HepG2 (cell line): ENCODE results near the gene VANGL2. TPM values are rescaled to one million over a fixed set of nuclear protein-coding genes. Genes with fewer than 3 reads are reported as not detected.

Source experiments
- ATAC-seq: fragments of 200-7000 bp; cut with Tn5 transposase; 3 replicates; pipeline ENCODE4 v1.9.1; 2020; ENCODE audit warnings: mild to moderate bottlenecking, moderate library complexity
- BruUV-seq: library from RNA; stranded (reverse); fragments of 400-500 nt; replicated peaks from 2 replicates; lab custom pipeline; 2021; lab: Mats Ljungman, UMichigan
- CTCF ChIA-PET: fragments of 300-600 bp; formaldehyde crosslinking; extraction: SDS; loops from one replicate; lab custom pipeline; 2021; ENCODE audit warnings: low total read pairs, inconsistent platforms, low intra/inter-chr PET ratio; lab: Yijun Ruan, JAX
- POLR2A ChIA-PET: fragments of 350-600 bp; sonication (Branson Sonifier 250); formaldehyde crosslinking; loops from one replicate; lab custom pipeline; 2020; ENCODE audit warnings: antibody characterized with exemption, inconsistent platforms; lab: Yijun Ruan, JAX
- DNase-seq: peaks from one replicate; pipeline ENCODE4 v3.0.0-alpha.2; 2015; ENCODE audit warnings: low spot score
- FAIRE-seq: peaks from 3 replicates; lab custom pipeline; 2011; peaks lifted over from hg19 to GRCh38; lab: Jason Lieb, UNC
- H2AFZ ChIP-seq: one replicate; pipeline ENCODE4 v1.6.1; 2011; ENCODE audit warnings: low read length, inconsistent platforms
- H3K27ac ChIP-seq: fragments of 300-600 bp; 3 replicates; pipeline ENCODE4 v1.8.0; 2011; ENCODE audit warnings: mixed run types, mild to moderate bottlenecking, mixed read lengths, low read length, inconsistent platforms; ENCODE audit not compliant: insufficient read depth; ENCODE audit errors: extremely low read length
- H3K27me3 ChIP-seq, 2 experiments: fragments of 200-600 bp in 1 of 2; 2 replicates in 1 of 2; 3 replicates in 1 of 2; pipeline versions ENCODE4 v1.6.0 to v1.8.0; 2011; ENCODE audit warnings: low read length in 2 of 2, mild to moderate bottlenecking in 2 of 2, moderate library complexity in 2 of 2, inconsistent platforms in 1 of 2; ENCODE audit not compliant: insufficient read depth in 2 of 2, control insufficient read depth in 1 of 2
- H3K36me3 ChIP-seq, 2 experiments: fragments of 200-600 bp in 1 of 2; replicated peaks in 1 of 2; 2 replicates in 1 of 2; 3 replicates in 1 of 2; pipeline versions ENCODE4 v1.5.1 to v1.8.0; 2011; ENCODE audit warnings: low read length in 2 of 2, inconsistent platforms in 1 of 2; ENCODE audit not compliant: insufficient read depth in 2 of 2, control insufficient read depth in 1 of 2
- H3K4me1 ChIP-seq: 2 replicates; pipeline ENCODE4 v1.5.1; 2012; ENCODE audit warnings: low read length, inconsistent platforms; ENCODE audit not compliant: insufficient read depth
- H3K4me2 ChIP-seq: 2 replicates; pipeline ENCODE4 v1.6.0; 2011; ENCODE audit warnings: low read depth, low read length, inconsistent platforms
- H3K4me3 ChIP-seq, 3 experiments: fragments of 200-600 bp in 1 of 3; sonication (generic), shearing (Covaris generic) in 1 of 3; replicated peaks in 1 of 3; 2 replicates each; pipeline ENCODE4 v1.5.1; 2011 to 2016; ENCODE audit warnings: low read length in 3 of 3, inconsistent platforms in 2 of 3, low read depth in 2 of 3, mild to moderate bottlenecking in 2 of 3, control low read depth in 1 of 3, mixed read lengths in 1 of 3; ENCODE audit not compliant: insufficient read depth in 1 of 3
- H3K79me2 ChIP-seq: one replicate; pipeline ENCODE4 v1.6.1; 2011; ENCODE audit warnings: low read length, inconsistent platforms; ENCODE audit not compliant: insufficient read depth
- H3K9ac ChIP-seq: 2 replicates; pipeline ENCODE4 v1.6.0; 2011; ENCODE audit warnings: mild to moderate bottlenecking, low read depth, low read length, inconsistent platforms; ENCODE audit not compliant: insufficient read depth
- H3K9me3 ChIP-seq: 2 replicates; pipeline ENCODE4 v1.5.1; 2012; ENCODE audit warnings: mild to moderate bottlenecking, low read length
- H4K20me1 ChIP-seq: 2 replicates; pipeline ENCODE4 v1.6.0; 2011; ENCODE audit warnings: inconsistent platforms, mild to moderate bottlenecking, low read length, moderate library complexity; ENCODE audit not compliant: insufficient read depth
- ATF7-NPFF ChIP-seq: sonication (generic); formaldehyde crosslinking; IDR thresholded peaks from 2 replicates; pipeline ENCODE4 v1.8.1; 2023; ENCODE audit warnings: mild to moderate bottlenecking, low read depth, missing genetic modification reagents, moderate library complexity
- CBX5 ChIP-seq: sonication (generic); formaldehyde crosslinking; IDR thresholded peaks from 2 replicates; pipeline ENCODE4 v1.4.0; 2020; ENCODE audit warnings: missing genetic modification reagents, borderline replicate concordance
- GABPA ChIP-seq, 2 experiments: IDR thresholded peaks; 2 replicates each; pipeline ENCODE4 v1.6.1; 2011 to 2016; ENCODE audit warnings: low read depth in 2 of 2, low read length in 1 of 2, missing biosample characterization in 1 of 2, missing genetic modification characterization in 1 of 2
- RARG ChIP-seq: sonication (generic); formaldehyde crosslinking; IDR thresholded peaks from 2 replicates; pipeline ENCODE4 v1.4.0; 2020; ENCODE audit warnings: low read depth, mild to moderate bottlenecking, missing genetic modification reagents
- WGBS: methylation state at CpG from one replicate; pipeline ENCODE4 v1.1.6; 2017; ENCODE audit warnings: low lambda C conversion rate; 5-methylcytosine and 5-hydroxymethylcytosine counted together
- in situ Hi-C: cut with HindIII; loops from 2 replicates; pipeline ENCODE4 v1.10.0; 2017; ENCODE audit warnings: low pct_unique_long_range_greater_than_20kb; ENCODE audit not compliant: extremely low pct_ligation_motif_present
- intact Hi-C: fragments of 100-400 bp; cut with micrococcal nuclease; formaldehyde crosslinking; loops from one replicate; pipeline ENCODE4 v1.10.0; 2022; ENCODE audit not compliant: unreplicated experiment
- polyA plus RNA-seq, 8 experiments: library from polyadenylated mRNA; depleted of rRNA in 3 of 8; stranded (reverse) in 7 of 8; unstranded in 1 of 8; fragments of >200 nt; fragmentation: Illumina TruSeq in 4 of 8; extraction: Trizol in 4 of 8; gene quantifications; 2 replicates each; pipeline versions ENCODE4 v1.2.1 to v1.2.3, GENCODE V29; 2011 to 2016; ENCODE audit warnings: low read depth in 4 of 8, missing spikeins in 1 of 8, mixed read lengths in 1 of 8; ENCODE audit not compliant: insufficient read depth in 1 of 8
- total RNA-seq, 5 experiments: library from RNA; depleted of rRNA; stranded (reverse); fragments of >200 nt; fragmentation: Illumina TruSeq; extraction: Trizol; gene quantifications; 2 replicates each; pipeline ENCODE4 v1.2.3, GENCODE V29; 2016; ENCODE audit warnings: low read depth in 1 of 5
- TF ChIP-seq, protein P1 (sequence below): sonication (generic); formaldehyde crosslinking; IDR thresholded peaks from 2 replicates; pipeline ENCODE4 v1.4.0; 2020; ENCODE audit warnings: mild to moderate bottlenecking, low read depth, missing genetic modification reagents

The VANGL2 gene
- total and polyA plus RNA-seq, 2 of the 13 experiments (the other 11 are each of a cell fraction or from before 2014, with no cell fraction given), result 0.09 TPM; not detected in 1

DNA sequence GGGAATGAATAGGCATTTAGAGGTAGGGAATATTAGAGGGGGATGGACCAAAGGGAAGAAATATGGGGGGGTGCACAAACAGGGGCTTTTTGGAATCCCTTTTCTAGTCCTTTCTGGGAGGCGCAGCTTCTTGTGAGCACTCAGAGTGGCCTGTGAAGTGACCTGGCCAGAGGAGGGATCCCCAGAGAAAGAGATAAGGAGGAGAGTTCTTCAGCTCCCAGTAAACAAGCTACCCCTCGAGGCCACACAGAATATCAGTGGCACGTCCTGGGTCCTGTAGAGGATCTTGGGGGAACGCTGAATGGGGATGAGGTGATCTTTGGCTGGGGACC, 19.4 kb downstream of the VANGL2 start:
- ATAC-seq, result no peak
- no TSS peak for BruUV-seq
- FAIRE-seq, result no peak
- Histone ChIP-seq H3K4me2 (no peak overlapping the region), H3K4me3 (no peak overlapping the region), H2AFZ (no peak overlapping the region), H3K27me3 (peaks cover 3 to 23% of the 10 kb centered on the region in 2 experiments; a peak in 4 of 5 replicates), H3K79me2 (no peaks in the 10 kb centered on the region), H3K27ac (no peak overlapping the region), H4K20me1 (no peaks in the 10 kb centered on the region), H3K9me3 (no peaks in the 10 kb centered on the region), H3K9ac (no peak overlapping the region), H3K36me3 (no peaks in the 10 kb centered on the region), H3K4me1 (no peaks in the 10 kb centered on the region)
- in situ Hi-C loops, result no loop called here
- ChIA-PET CTCF (no interaction called here), POLR2A (no interaction called here)
- DNase-seq, result no peak
- intact Hi-C loops, result no loop called here
- 26% methylated on average over 4 of the region's 4 CpGs for WGBS
- TF ChIP-seq CBX5 (CRISPR knock-in tag) (no peak), ATF7-NPFF (CRISPR knock-in tag) (no peak), GABPA (IDR thresholded peaks at IDR 0.05; ENCODE audit: low read depth, low read length) (no peak), GABPA (CRISPR knock-in tag; IDR thresholded peaks at IDR 0.05; ENCODE audit: low read depth) (no peak), RARG (CRISPR knock-in tag) (no peak)
- TF ChIP-seq, protein P1, sequence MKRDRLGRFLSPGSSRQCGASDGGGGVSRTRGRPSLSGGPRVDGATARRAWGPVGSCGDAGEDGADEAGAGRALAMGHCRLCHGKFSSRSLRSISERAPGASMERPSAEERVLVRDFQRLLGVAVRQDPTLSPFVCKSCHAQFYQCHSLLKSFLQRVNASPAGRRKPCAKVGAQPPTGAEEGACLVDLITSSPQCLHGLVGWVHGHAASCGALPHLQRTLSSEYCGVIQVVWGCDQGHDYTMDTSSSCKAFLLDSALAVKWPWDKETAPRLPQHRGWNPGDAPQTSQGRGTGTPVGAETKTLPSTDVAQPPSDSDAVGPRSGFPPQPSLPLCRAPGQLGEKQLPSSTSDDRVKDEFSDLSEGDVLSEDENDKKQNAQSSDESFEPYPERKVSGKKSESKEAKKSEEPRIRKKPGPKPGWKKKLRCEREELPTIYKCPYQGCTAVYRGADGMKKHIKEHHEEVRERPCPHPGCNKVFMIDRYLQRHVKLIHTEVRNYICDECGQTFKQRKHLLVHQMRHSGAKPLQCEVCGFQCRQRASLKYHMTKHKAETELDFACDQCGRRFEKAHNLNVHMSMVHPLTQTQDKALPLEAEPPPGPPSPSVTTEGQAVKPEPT (CRISPR knock-in tag), result no peak
